K562 (cell line): ENCODE data around the gene PLPP1. TPM values are rescaled to one million over a fixed set of nuclear protein-coding genes. Genes with fewer than 3 reads are reported as not detected.

ENCODE experiments used
- ATAC-seq: fragments of 200-7000 bp; cut with Tn5 transposase; 3 replicates; pipeline ENCODE4 v1.9.1; 2020; ENCODE audit warnings: moderate library complexity
- BruUV-seq: library from RNA; stranded (reverse); fragments of 400-500 nt; replicated peaks from 2 replicates; lab custom pipeline; 2021; lab: Mats Ljungman, UMichigan
- CTCF ChIA-PET: fragments of 300-600 bp; formaldehyde crosslinking; extraction: SDS; loops from one replicate; lab custom pipeline; 2021; ENCODE audit warnings: low intra/inter-chr PET ratio; lab: Yijun Ruan, JAX
- POLR2A ChIA-PET: fragments of 300-600, 350-650 bp; sonication (Branson Sonifier 250); formaldehyde crosslinking; extraction: SDS; loops from one replicate; lab custom pipeline; 2021; ENCODE audit warnings: antibody characterized with exemption, inconsistent platforms; lab: Yijun Ruan, JAX
- DNase-seq, 4 experiments: peaks; one replicate each; pipeline versions ENCODE4 v3.0.0 to v3.0.0-alpha.2; 2011 to 2018; ENCODE audit warnings: low spot score in 3 of 4, mixed read lengths in 3 of 4; ENCODE audit errors: extremely low read depth in 1 of 4
- FAIRE-seq: peaks from 2 replicates; lab custom pipeline; 2011; peaks lifted over from hg19 to GRCh38; lab: Jason Lieb, UNC
- H2AFZ ChIP-seq: 2 replicates; pipeline ENCODE4 v1.6.0; 2011; ENCODE audit warnings: low read depth, low read length, control low read depth, inconsistent platforms
- H3K27ac ChIP-seq: fragments of 200-600 bp; 3 replicates; pipeline ENCODE4 v1.8.0; 2011; ENCODE audit warnings: low read depth, mild to moderate bottlenecking, control low read depth, inconsistent platforms, low read length, moderate library complexity, mixed read lengths; ENCODE audit errors: extremely low read depth
- H3K27me3 ChIP-seq, 2 experiments: fragments of 300-600 bp in 1 of 2; 2 replicates in 1 of 2; 3 replicates in 1 of 2; pipeline versions ENCODE4 v1.6.0 to v1.8.0; 2011; ENCODE audit warnings: inconsistent platforms in 2 of 2, low read length in 2 of 2, mild to moderate bottlenecking in 1 of 2, mixed read lengths in 1 of 2, moderate library complexity in 1 of 2; ENCODE audit not compliant: control insufficient read depth in 2 of 2, insufficient read depth in 2 of 2
- H3K36me3 ChIP-seq: fragments of 300-600 bp; 3 replicates; pipeline ENCODE4 v1.8.0; 2011; ENCODE audit warnings: mild to moderate bottlenecking, low read length, inconsistent platforms; ENCODE audit not compliant: control insufficient read depth, insufficient read depth
- H3K4me1 ChIP-seq, 2 experiments: fragments of 200-600 bp in 1 of 2; replicated peaks in 1 of 2; 2 replicates in 1 of 2; 3 replicates in 1 of 2; pipeline versions ENCODE4 v1.5.1 to v1.8.0; 2011; ENCODE audit warnings: inconsistent platforms in 2 of 2, low read length in 2 of 2, mild to moderate bottlenecking in 1 of 2, mixed read lengths in 1 of 2, moderate library complexity in 1 of 2; ENCODE audit not compliant: control insufficient read depth in 2 of 2, insufficient read depth in 2 of 2
- H3K4me2 ChIP-seq: 2 replicates; pipeline ENCODE4 v1.6.1; 2011; ENCODE audit warnings: low read length, control low read depth, inconsistent platforms, mixed read lengths; ENCODE audit not compliant: insufficient read depth
- H3K4me3 ChIP-seq: fragments of 200-600 bp; sonication (generic), shearing (Covaris generic); 2 replicates; pipeline ENCODE4 v1.5.1; 2016; ENCODE audit warnings: control low read depth, inconsistent platforms
- H3K79me2 ChIP-seq: fragments of 200-600 bp; 3 replicates; pipeline ENCODE4 v1.8.0; 2011; ENCODE audit warnings: low read length, inconsistent platforms; ENCODE audit not compliant: control insufficient read depth, insufficient read depth
- H3K9ac ChIP-seq, 2 experiments: 2 replicates each; pipeline versions ENCODE4 v1.6.0 to v1.6.1; 2011; ENCODE audit warnings: low read depth in 2 of 2, low read length in 2 of 2, control low read depth in 1 of 2, inconsistent platforms in 1 of 2, mild to moderate bottlenecking in 1 of 2, mixed read lengths in 1 of 2; ENCODE audit not compliant: insufficient read depth in 1 of 2
- H3K9me1 ChIP-seq: one replicate; pipeline ENCODE4 v1.6.0; 2011; ENCODE audit warnings: inconsistent platforms, mild to moderate bottlenecking, low read length, moderate library complexity; ENCODE audit not compliant: control insufficient read depth, insufficient read depth
- H3K9me3 ChIP-seq: replicated peaks from 2 replicates; pipeline ENCODE4 v1.5.1; 2011; ENCODE audit warnings: low read depth, low read length, inconsistent platforms; ENCODE audit not compliant: control insufficient read depth, insufficient read depth
- H4K20me1 ChIP-seq: replicated peaks from 2 replicates; pipeline ENCODE4 v1.6.1; 2011; ENCODE audit warnings: low read length, inconsistent platforms, mixed read lengths; ENCODE audit not compliant: control insufficient read depth, insufficient read depth
- FOXJ2 ChIP-seq: fragments of 200-800 bp; sonication (Bioruptor generic); IDR thresholded peaks from 2 replicates; pipeline ENCODE4 v1.6.1; 2016; ENCODE audit warnings: missing genetic modification characterization, missing compliant biosample characterization
- JUNB ChIP-seq: fragments of 450-650 bp; formaldehyde crosslinking; conservative IDR thresholded peaks from 2 replicates; pipeline ENCODE4 v1.4.0; 2020; ENCODE audit warnings: mild to moderate bottlenecking
- KHSRP ChIP-seq: fragments of 450-650 bp; IDR thresholded peaks from 2 replicates; pipeline ENCODE4 v1.6.1; 2017
- MEIS2 ChIP-seq: fragments of 450-650 bp; IDR thresholded peaks from 2 replicates; pipeline ENCODE4 v1.6.1; 2014; ENCODE audit warnings: mild to moderate bottlenecking; ENCODE audit not compliant: partially characterized antibody
- TCF7L2 ChIP-seq: fragments of 150-350 bp; IDR thresholded peaks from 2 replicates; pipeline ENCODE4 v1.6.1; 2016; ENCODE audit warnings: low read depth, mild to moderate bottlenecking, low read length, moderate library complexity
- ZBTB49 ChIP-seq: sonication (generic); formaldehyde crosslinking; IDR thresholded peaks from 2 replicates; pipeline ENCODE4 v1.8.0; 2022; ENCODE audit warnings: missing genetic modification reagents, mild to moderate bottlenecking, borderline replicate concordance
- ZNF57 ChIP-seq: fragments of 450-650 bp; formaldehyde crosslinking; IDR thresholded peaks from 2 replicates; pipeline ENCODE4 v1.4.0; 2020; ENCODE audit warnings: mild to moderate bottlenecking, moderate library complexity
- WGBS: fragments of 100-300 bp; shearing (Covaris generic); methylation state at CpG from one replicate; pipeline ENCODE4 v1.1.6; 2016; ENCODE audit warnings: low coverage, mixed read lengths; ENCODE audit not compliant: insufficient coverage; ENCODE audit errors: missing lambda C conversion rate; 5-methylcytosine and 5-hydroxymethylcytosine counted together
- in situ Hi-C: fragments of 300-500 bp; cut with MboI; formaldehyde crosslinking; loops from 4 replicates; pipeline ENCODE4 v1.15.0; 2018; ENCODE audit warnings: inconsistent platforms, mixed read lengths
- intact Hi-C: fragments of 100-400 bp; cut with micrococcal nuclease; formaldehyde crosslinking; loops from 2 replicates; pipeline ENCODE4 v1.14.2; 2022
- polyA plus RNA-seq, 8 experiments: library from polyadenylated mRNA; depleted of rRNA in 4 of 8; stranded (reverse) in 5 of 8; unstranded in 3 of 8; fragments of >200 nt; fragmentation: Nextera tagmentation in 2 of 8; fragmentation: Illumina TruSeq in 1 of 8; extraction: Ambion mirVana in 2 of 8; extraction: Trizol in 1 of 8; gene quantifications; 2 replicates each; pipeline versions ENCODE4 v1.2.1 to v1.2.3, GENCODE V29; 2011 to 2014; ENCODE audit warnings: inconsistent platforms in 1 of 8, missing spikeins in 1 of 8
- total RNA-seq, 7 experiments: library from RNA; depleted of rRNA in 6 of 7; stranded (reverse); fragments of >200 nt in 6 of 7; fragmentation: Illumina TruSeq in 2 of 7; extraction: Trizol in 2 of 7; gene quantifications; 2 replicates each; pipeline versions ENCODE4 v1.2.1 to v1.2.3, GENCODE V29; 2011 to 2021; ENCODE audit warnings: low replicate concordance in 1 of 7
- TF ChIP-seq, protein P1 (sequence below): sonication (generic); formaldehyde crosslinking; IDR thresholded peaks from 2 replicates; pipeline ENCODE4 v1.8.1; 2023; ENCODE audit warnings: mild to moderate bottlenecking, missing genetic modification reagents

The PLPP1 gene
- total and polyA plus RNA-seq, 9 of the 15 experiments (the other 6 are each of a cell fraction or from before 2014, with no cell fraction given) = 0.04 to 0.24 (median 0.04) TPM; not detected in 6

DNA sequence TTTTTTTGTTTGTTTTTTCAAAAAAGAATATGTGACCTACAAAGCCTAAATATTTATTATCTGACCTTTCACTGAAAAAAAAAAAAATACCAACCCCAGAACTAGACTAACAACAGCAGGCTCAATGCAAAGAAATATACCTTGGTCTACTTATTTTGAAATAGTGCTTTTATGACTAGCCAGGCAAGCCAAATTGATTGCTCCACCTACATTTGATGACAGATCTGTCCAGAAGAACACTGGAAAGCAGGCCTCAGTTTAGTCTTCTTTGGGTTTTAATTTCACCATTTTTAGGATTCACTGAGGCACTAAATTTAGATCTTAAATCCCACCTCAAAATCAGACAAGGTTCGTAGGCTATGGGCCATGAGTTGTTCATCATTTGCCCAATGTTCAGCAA, 97.3 kb downstream of the PLPP1 start:
- Histone ChIP-seq H3K9ac (no peak overlapping the region), H3K4me1 (peaks cover 0 to 5% of the 10 kb centered on the region in 2 experiments; a peak in 2 of 5 replicates), H3K27ac (no peak overlapping the region), H3K36me3 (no peaks in the 10 kb centered on the region), H3K9me3 (peaks cover 7% of the 10 kb centered on the region), H3K4me3 (no peak overlapping the region)
- intact Hi-C loops = no loop called here
- DNase-seq = no peak
- WGBS = 17% methylated on average over 1 of the region's 1 CpG
- BruUV-seq = no TSS peak
- TF ChIP-seq, protein P1, sequence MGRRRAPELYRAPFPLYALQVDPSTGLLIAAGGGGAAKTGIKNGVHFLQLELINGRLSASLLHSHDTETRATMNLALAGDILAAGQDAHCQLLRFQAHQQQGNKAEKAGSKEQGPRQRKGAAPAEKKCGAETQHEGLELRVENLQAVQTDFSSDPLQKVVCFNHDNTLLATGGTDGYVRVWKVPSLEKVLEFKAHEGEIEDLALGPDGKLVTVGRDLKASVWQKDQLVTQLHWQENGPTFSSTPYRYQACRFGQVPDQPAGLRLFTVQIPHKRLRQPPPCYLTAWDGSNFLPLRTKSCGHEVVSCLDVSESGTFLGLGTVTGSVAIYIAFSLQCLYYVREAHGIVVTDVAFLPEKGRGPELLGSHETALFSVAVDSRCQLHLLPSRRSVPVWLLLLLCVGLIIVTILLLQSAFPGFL (CRISPR knock-in tag) = no peak
- TF ChIP-seq FOXJ2 (tag) (no peak), JUNB (CRISPR knock-in tag) (no peak), MEIS2 (no peak)
- TF ChIP-seq, all 486 proteins: peak for 0
- in situ Hi-C loops = no loop called here
- Histone ChIP-seq H4K20me1 (no peaks in the 10 kb centered on the region), H3K27me3 (no peaks in the 10 kb centered on the region), H2AFZ (no peak overlapping the region), H3K79me2 (no peaks in the 10 kb centered on the region), H3K9me1 (no peaks in the 10 kb centered on the region), H3K4me2 (no peak overlapping the region)
- FAIRE-seq = no peak
- POLR2A ChIA-PET = interaction anchor here (0.8 kb wide), 1 partner anchor 101 kb away, joined by 3 read pairs; no protein-coding TSS in a partner anchor
- CTCF ChIA-PET = no interaction called here
- ATAC-seq = no peak

DNA sequence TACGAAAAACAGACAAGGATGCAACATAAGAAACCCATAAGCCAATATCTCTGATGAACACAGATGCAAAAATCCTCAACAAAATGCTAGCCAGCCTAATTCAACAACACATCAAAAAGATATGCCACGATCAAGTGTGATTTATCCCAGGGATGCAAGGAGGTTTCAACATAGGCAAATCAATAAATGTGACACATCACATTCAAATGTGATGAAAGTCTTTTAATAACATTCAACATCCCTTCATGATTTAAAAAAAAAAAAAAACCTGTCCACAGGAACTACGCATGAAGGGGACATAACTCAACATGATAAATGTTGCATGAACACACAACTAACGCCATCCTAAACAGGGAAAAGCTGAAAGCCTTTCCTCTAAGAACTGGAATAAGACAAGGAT, 102.2 kb downstream of the PLPP1 start:
- intact Hi-C loops = no loop called here
- H3K4me2 ChIP-seq = no peak overlapping the region
- 83% methylated on average over 4 of the region's 4 CpGs for WGBS
- no peak overlapping the region for H3K27ac ChIP-seq
- H3K9me1 ChIP-seq = no peaks in the 10 kb centered on the region
- H3K9ac ChIP-seq = no peak overlapping the region
- POLR2A ChIA-PET = no interaction called here
- H3K79me2 ChIP-seq = no peaks in the 10 kb centered on the region
- no peak overlapping the region for H3K4me3 ChIP-seq
- peaks cover 21% of the 10 kb centered on the region; the same call in 2 of the 3 replicates for H3K36me3 ChIP-seq
- no peaks in the 10 kb centered on the region for H3K27me3 ChIP-seq
- no peaks in the 10 kb centered on the region for H3K4me1 ChIP-seq
- DNase-seq = no peak
- CTCF ChIA-PET = no interaction called here
- no peak for FAIRE-seq
- in situ Hi-C loops = no loop called here
- no peaks in the 10 kb centered on the region for H4K20me1 ChIP-seq
- no peak for ATAC-seq
- no peak overlapping the region for H2AFZ ChIP-seq
- no TSS peak for BruUV-seq
- peaks cover 27% of the 10 kb centered on the region for H3K9me3 ChIP-seq
- no peak for TF ChIP-seq KHSRP
- TF ChIP-seq ZBTB49 (CRISPR knock-in tag) = no peak
- no peak for TF ChIP-seq ZNF57
- TF ChIP-seq TCF7L2 = no peak
